ENCODE results near the gene SLC26A4. TPM values are rescaled to one million over a fixed set of nuclear protein-coding genes. Genes with fewer than 3 reads are reported as not detected.

SLC26A4 gene
- 0.23 and 1.2 TPM in 2 replicates for total RNA-seq (2011; cell fraction: chromatin; rRNA removed; ENCODE audit: low replicate concordance)
- 0.26 and 0.33 TPM in 2 replicates for total RNA-seq (2011; cell fraction: nucleolus; rRNA removed)
- 0.22 and 0.92 TPM in 2 replicates for total RNA-seq (2011; cell fraction: nucleoplasm; rRNA removed)
- 0.09 and 0.29 TPM in 2 replicates for total RNA-seq (2014; rRNA removed)
- total RNA-seq (2014; rRNA removed; fragmentation: Illumina TruSeq; extraction: Trizol), result 0.26 and 0.33 TPM in 2 replicates
- total RNA-seq (2015; rRNA removed; fragmentation: Illumina TruSeq; extraction: Trizol), result 0.11 and 0.43 TPM in 2 replicates
- total RNA-seq (2021), result 0.54 and 0.55 TPM in 2 replicates
- 0.37 and 0.54 TPM in 2 replicates for polyA plus RNA-seq (2011; rRNA removed)
- 0.13 and 0.16 TPM in 2 replicates for polyA plus RNA-seq (2011; cell fraction: cytosol; rRNA removed)
- polyA plus RNA-seq (2011; cell fraction: nucleus; rRNA removed), result 0.24 and 0.28 TPM in 2 replicates
- 0.29 and 0.38 TPM in 2 replicates for polyA plus RNA-seq (2012)
- 0.22 and 0.28 TPM in 2 replicates for polyA plus RNA-seq (2014; fragmentation: Illumina TruSeq; extraction: Trizol)
- polyA plus RNA-seq (2014; fragmentation: Nextera tagmentation; extraction: Ambion mirVana), result under 1 TPM; 0.10 to 0.18 TPM
- 0.27 and 1.2 TPM in 2 replicates for polyA plus RNA-seq (2014; rRNA removed)
- polyA minus RNA-seq (2011; rRNA and poly(A)+ RNA removed), result 0.81 and 0.96 TPM in 2 replicates
- polyA minus RNA-seq (2011; cell fraction: cytosol; rRNA and poly(A)+ RNA removed), result 1.3 TPM in 1 of 2 replicates, not detected in the other
- polyA minus RNA-seq (2011; cell fraction: nucleus; rRNA and poly(A)+ RNA removed), result 0.33 TPM in 1 of 2 replicates, not detected in the other
- Bru-seq, nascent RNA, result percentile 22 among the genes with signal in this experiment
- BruChase-seq, experiment 1, labeled RNA remaining after a 2-hour chase, result percentile 24 among the genes with signal in this experiment
- BruChase-seq, experiment 2, labeled RNA remaining after a 6-hour chase, result percentile 24 among the genes with signal in this experiment
- long read RNA-seq, experiment 1, result 0 reads
- long read RNA-seq, experiment 2, result 0 reads
- long read RNA-seq, experiment 3, result 0 reads

DNA sequence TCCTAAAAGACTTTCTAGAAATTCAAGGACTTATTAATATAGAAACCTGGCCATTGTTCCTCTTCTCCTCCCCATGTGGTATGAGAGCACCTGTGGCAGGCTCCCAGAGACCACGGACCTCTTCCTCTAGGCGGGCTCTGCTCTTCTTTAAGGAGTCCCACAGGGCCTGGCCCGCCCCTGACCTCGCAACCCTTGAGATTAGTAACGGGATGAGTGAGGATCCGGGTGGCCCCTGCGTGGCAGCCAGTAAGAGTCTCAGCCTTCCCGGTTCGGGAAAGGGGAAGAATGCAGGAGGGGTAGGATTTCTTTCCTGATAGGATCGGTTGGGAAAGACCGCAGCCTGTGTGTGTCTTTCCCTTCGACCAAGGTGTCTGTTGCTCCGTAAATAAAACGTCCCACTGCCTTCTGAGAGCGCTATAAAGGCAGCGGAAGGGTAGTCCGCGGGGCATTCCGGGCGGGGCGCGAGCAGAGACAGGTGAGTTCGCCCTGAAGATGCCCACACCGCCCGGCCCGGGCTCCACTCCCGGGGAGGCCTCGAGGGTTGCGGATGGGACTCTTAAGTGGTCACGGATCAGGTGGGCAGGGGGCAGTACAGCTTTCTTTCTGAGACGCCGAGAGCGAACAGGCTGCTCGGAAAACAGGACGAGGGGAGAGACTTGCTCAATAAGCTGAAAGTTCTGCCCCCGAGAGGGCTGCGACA lies at the start of gene SLC26A4:
SLC26A4 (plus strand) TSS at position 448 of the 700 bp plus-strand sequence. CDS start 814 bp downstream, outside the sequence.
- peak within 1 kb of the TSS; percentile 39; the same call in 2 of the 3 replicates for H3K27ac ChIP-seq (ENCODE audit: extremely low read depth, low read depth, low read length)
- H3K4me1 ChIP-seq (replicated peaks in 1 of 2; ENCODE audit: control insufficient read depth in 2 of 2, insufficient read depth in 2 of 2, low read length in 2 of 2), result peaks cover 12% of the 10 kb centered on the region in 2 experiments; a peak in 4 of 5 replicates
- ATAC-seq (peak; percentile 46), DNase-seq (ENCODE audit: extremely low read depth in 1 of 4, low spot score in 3 of 4) (no peak), FAIRE-seq (no peak)
- no TSS peak for BruUV-seq (replicated peaks)
- TF ChIP-seq RBFOX2 (IDR thresholded peaks at IDR 0.05; ENCODE audit: low read depth, low read length) (0 out of 2 replicates have a peak, but pooled peaks have one; percentile 30), KAT2B (IDR thresholded peaks at IDR 0.05; ENCODE audit: low read depth, low read length) (no peak), ZNF12 (CRISPR knock-in tag; IDR thresholded peaks at IDR 0.05) (0 out of 2 replicates have a peak, but pooled peaks have one; percentile 26)
- TF ChIP-seq, protein P1, sequence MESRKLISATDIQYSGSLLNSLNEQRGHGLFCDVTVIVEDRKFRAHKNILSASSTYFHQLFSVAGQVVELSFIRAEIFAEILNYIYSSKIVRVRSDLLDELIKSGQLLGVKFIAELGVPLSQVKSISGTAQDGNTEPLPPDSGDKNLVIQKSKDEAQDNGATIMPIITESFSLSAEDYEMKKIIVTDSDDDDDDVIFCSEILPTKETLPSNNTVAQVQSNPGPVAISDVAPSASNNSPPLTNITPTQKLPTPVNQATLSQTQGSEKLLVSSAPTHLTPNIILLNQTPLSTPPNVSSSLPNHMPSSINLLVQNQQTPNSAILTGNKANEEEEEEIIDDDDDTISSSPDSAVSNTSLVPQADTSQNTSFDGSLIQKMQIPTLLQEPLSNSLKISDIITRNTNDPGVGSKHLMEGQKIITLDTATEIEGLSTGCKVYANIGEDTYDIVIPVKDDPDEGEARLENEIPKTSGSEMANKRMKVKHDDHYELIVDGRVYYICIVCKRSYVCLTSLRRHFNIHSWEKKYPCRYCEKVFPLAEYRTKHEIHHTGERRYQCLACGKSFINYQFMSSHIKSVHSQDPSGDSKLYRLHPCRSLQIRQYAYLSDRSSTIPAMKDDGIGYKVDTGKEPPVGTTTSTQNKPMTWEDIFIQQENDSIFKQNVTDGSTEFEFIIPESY (CRISPR knock-in tag; IDR thresholded peaks at IDR 0.05), result peak; percentile 56
- H3K4me2 ChIP-seq (ENCODE audit: insufficient read depth, low read length), result peak within 1 kb of the TSS; percentile 33; the same call in 1 of the 2 replicates
- in situ Hi-C loops (cut with MboI) (no loop called here), intact Hi-C loops (cut with micrococcal nuclease) (no loop called here)
- no peaks in the 10 kb centered on the region for H3K27me3 ChIP-seq (ENCODE audit: control insufficient read depth in 2 of 2, insufficient read depth in 2 of 2, low read length in 2 of 2)
- no peaks in the 10 kb centered on the region for H3K9me3 ChIP-seq (replicated peaks; ENCODE audit: control insufficient read depth, insufficient read depth, low read depth, low read length)
- no peaks in the 10 kb centered on the region for H3K9me1 ChIP-seq (ENCODE audit: control insufficient read depth, insufficient read depth, low read length)
- ChIA-PET CTCF (ENCODE audit: low intra/inter-chr PET ratio) (no interaction called here), POLR2A (interaction anchor here (0.8 kb wide), 1 partner anchor 38 kb away, joined by 3 read pairs; no protein-coding TSS in a partner anchor)
- peak within 1 kb of the TSS; percentile 56 for H2AFZ ChIP-seq (ENCODE audit: low read depth, low read length)
- no peak within 1 kb of the TSS for H3K4me3 ChIP-seq
- no peaks in the 10 kb centered on the region for H4K20me1 ChIP-seq (replicated peaks; ENCODE audit: control insufficient read depth, insufficient read depth, low read length)
- H3K36me3 ChIP-seq (ENCODE audit: control insufficient read depth, insufficient read depth, low read length), result no peaks in the 10 kb centered on the region
- WGBS (ENCODE audit: insufficient coverage, low coverage, missing lambda C conversion rate), result 80% methylated on average over 37 of the region's 37 CpGs
- no peaks in the 10 kb centered on the region for H3K79me2 ChIP-seq (ENCODE audit: control insufficient read depth, insufficient read depth, low read length)
- no peak within 1 kb of the TSS for H3K9ac ChIP-seq (ENCODE audit: insufficient read depth in 1 of 2, low read depth in 2 of 2, low read length in 2 of 2)
